CD4-positive, alpha-beta T cell treated with Interleukin-15 for 4 hours (primary cell): ENCODE results near the gene C1RL.
A peak's percentile ranks its signal among the peaks of the same experiment; 100 is the strongest.

Experiments used
- DNase-seq: peaks from one replicate; pipeline ENCODE4 v3.0.0-alpha.2; 2020; ENCODE audit warnings: low spot score

Gene C1RL, protein sequence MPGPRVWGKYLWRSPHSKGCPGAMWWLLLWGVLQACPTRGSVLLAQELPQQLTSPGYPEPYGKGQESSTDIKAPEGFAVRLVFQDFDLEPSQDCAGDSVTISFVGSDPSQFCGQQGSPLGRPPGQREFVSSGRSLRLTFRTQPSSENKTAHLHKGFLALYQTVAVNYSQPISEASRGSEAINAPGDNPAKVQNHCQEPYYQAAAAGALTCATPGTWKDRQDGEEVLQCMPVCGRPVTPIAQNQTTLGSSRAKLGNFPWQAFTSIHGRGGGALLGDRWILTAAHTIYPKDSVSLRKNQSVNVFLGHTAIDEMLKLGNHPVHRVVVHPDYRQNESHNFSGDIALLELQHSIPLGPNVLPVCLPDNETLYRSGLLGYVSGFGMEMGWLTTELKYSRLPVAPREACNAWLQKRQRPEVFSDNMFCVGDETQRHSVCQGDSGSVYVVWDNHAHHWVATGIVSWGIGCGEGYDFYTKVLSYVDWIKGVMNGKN

DNA sequence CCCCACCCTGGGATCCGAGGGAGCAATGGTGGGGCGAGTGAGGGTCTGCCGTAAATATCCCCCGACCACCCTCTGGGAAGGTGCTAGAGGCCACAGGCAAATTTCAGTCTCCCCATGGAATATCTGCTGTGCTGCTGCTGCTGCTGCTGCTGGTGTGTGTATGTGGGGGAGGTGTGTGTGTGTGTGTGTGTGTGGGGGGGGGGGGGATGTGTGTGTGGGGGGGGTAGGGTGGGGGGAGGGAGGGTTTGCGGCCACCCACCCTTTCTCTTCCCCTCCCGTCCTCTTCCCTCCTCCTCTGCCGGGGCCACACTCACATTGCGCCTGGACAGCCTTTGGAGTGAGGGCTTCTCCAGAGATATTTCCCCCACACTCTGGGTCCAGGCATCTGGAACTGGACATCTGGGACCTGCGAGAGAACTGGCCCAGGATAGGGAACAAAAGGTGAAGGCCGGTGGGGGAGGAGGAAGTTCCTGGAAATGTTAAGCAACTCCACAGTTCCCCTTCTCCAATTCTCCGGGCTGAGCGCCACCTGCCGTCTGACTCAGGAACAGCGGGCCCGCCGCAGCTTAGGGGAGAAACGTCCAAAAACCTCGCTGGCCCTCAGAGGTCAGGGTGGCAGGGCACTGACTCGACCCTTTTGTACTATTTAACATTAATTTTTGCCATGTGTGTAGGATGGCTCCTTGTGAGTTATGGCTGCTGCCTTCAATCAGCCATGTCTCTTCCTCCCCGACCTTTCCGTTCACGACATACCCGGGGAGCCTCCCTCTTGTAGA, at the start of gene C1RL:
Gene C1RL, minus strand, starts transcription at position 419 of the 776 bp plus-strand sequence. Its CDS starts 34 bp downstream, at position 385.
- DNase-seq, result peak; percentile 81

DNA sequence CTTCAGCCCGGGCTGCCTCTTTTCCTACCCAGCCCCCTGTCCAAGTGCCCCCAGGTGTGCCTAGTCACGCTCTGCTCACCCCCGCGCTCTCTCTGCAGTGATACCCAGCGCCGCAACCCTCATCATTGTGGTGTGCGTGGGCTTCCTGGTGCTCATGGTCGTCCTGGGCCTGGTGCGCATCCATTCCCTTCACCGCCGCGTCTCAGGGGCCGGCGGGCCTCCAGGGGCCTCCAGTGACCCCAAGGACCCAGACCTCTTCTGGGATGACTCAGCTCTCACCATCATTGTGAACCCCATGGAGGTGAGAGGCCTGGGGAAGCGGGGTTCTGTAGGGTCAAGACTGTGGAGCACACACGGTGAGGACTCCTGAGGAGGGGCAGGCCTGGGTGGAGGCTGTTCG, 48.4 kb upstream of the C1RL start:
- no peak for DNase-seq

DNA sequence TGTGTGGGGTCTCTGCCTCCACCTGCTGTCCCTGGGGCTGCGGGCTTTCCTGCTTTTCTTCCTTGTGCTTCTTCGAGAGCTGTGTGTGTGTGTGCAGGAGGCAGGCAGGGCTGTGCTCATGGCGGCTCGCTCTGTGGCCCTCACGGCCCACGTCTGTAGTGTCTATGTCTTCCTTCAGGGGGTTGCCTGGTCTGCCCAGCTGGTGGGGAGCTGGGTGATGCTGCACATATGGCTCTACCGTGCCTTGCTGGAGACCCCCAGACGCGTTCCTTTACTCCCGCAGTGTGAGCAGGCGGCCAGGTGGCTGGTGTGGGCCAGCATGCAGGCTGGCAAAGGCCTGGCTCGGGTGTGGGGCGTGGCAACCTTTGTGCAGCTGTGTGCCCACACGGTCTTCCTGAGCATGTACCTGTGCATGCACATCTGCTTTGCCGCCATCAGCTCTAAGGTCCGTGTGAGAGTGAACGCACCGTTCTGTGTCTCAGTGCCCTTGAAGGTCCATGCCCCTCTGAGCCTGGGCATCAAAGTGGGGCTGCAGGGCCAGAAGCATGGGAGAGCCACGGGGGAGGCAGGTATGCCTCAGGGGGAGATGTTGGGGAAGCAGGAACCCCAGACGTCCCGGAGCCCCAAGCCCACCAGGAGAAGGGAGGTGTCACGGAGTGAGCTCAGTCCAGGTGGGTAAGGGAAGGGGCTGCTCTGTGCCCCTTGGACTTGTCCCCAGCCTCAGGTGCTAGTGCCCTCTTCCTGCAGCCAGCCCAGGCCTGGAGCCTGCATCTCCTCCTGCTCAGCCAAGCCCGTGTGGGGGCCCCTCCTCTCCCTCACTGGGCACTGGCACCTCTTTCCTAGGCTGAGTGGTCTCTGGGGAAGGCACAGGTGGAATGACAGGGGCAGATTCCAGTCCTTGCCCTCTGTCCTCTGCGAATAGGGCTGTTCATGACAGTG, 47.5 kb upstream of the C1RL start:
- DNase-seq, result no peak

DNA sequence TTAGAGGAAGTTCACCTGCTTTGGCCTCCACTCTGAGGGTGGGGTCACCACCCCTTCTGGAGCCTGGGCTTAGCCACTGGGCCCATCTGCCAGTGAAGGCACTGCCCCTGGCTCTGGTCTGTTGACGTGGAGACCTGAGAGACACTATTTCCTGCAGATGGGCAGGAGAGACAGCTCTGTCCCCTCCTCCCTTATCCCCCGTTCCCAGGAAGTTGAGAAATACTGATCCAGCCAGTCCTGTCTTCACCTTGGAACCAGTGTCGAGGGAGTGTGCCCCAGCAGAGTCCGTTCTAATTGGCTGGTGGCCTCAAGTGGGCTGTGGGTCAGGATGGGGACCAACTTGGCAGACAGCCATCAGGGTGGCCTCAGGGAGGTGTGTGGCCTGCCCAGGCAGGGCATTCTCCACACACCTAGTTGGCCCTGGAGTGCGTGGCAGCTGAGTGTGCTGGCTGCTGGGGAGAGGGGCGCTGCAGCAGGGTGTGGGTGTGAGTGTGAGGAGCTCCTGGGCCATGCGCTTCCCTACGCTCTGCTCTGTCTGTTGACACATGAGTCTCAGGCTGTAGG, 46.5 kb upstream of the C1RL start:
- no peak for DNase-seq

DNA sequence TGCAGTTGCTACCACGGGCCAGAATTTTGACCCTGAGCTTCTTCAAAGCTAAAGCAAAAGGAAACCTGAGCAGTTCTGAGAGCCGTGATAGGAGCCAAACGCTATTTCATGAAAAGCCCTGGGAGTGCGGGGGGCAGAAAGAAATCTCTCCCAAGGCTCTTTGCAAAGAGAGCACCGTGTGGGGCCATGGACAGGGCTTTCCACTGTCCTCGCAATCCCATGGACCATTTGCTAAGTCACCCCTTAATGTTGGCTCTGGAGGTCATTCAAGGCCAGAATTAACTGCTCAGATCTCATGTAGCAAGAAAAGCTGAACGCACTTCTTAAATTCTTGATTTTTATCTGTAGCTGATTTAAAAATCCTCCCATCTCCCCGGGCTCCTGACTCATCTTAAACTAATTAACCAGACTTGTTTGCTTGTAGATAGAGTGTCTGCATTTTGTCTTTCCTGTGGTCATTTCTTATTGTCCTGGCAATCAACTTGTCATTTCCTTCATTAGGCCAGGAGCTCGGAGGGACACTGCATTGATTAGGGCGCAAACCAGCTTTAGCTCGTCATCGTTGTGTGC, 46.0 kb upstream of the C1RL start:
- no peak for DNase-seq

DNA sequence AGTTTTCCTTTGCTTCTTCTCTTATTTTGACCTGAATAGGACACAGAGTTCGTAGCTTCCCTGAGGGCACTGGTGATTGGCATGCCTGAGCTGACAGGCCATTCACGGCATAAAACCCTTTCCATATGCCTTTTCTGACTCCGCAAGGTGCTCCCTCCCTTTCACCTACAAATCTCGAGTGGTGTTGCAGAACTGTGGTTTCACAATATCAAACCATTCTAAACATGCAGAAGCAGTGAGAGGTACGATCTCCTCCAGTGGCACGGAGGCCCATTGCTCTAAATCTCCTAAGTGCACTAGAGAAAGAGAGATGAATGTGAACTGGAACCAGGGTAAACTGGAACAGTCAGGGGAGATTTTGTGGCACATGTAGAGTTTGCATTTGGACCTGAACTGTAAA, 45.0 kb upstream of the C1RL start:
- no peak for DNase-seq

DNA sequence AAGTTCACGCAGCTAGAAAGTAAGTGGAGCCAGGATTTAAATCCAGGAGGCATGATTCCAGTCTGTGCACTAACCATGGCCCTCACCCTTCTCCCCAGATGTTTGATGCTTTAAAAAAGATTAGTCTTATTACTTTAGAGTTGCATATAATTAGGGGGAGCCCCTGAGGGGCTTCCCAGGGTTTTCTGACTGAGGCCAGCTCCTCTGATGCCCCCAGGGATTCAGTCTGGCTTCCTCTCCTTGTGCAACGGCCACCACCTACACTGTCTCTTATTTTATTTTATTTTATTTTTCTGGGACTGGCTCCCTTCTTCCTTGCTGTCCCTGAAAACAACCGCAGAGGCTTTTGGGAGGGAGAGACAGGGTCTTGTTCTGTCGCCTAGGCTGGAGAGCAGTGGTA, 43.8 kb upstream of the C1RL start:
- no peak for DNase-seq

DNA sequence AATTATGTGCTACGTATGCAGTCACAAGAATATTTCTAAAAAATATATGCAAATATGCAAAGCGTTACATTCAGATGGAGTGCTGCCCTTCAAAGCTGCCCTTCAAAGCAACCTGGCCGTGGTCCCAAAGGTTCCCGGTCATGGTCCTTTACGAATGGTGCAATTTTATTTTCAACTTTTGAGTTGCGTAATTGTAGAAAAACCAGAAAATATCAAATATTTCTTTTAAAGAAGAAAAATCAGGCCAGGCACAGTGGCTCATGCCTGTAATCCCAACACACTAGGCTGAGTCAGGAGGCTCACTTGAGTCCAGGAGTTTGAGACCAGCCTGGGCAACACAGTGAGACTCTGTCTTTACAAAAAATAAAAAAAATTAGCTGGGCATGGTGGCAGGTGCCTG, 42.5 kb upstream of the C1RL start:
- DNase-seq, result no peak

DNA sequence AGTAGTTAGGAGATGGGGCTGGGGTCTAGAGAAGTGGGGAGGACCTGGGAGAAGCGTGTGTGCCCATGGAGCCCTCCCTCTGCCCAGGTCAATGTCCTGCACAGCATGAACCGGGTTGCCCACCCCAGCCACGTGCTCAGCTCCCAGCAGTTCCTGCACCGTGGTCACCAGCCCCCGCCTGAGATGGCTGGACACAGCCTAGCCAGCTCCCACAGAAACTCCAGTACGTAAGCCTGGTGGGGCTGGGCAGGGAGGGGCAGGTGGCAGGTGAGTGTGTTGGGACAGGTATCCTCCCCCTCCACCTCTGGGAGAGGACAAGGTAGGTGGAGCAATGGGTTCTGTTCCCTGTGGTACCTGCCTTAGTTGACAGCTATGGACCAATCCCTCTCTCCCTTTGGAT, 41.8 kb upstream of the C1RL start:
- DNase-seq, result no peak

DNA sequence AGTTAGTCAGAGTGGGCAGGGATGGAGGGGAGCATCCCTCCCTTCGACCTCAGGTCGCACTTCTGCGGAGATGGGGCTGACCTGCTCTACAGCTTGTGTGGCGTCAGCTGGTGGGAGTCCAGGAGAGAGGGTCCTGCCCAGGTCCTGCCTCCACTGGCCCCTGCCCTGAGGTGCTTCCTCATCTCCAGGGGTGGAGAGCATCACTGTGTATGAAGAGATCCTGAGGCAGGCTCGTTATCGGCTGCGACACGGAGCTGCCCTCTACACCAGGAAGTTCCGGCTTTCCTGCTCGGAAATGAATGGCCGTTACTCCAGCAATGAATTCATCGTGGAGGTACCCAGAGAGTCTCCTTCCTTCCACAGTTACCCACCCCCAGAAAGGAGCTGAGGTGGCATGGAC, 41.3 kb upstream of the C1RL start:
- DNase-seq, result no peak

DNA sequence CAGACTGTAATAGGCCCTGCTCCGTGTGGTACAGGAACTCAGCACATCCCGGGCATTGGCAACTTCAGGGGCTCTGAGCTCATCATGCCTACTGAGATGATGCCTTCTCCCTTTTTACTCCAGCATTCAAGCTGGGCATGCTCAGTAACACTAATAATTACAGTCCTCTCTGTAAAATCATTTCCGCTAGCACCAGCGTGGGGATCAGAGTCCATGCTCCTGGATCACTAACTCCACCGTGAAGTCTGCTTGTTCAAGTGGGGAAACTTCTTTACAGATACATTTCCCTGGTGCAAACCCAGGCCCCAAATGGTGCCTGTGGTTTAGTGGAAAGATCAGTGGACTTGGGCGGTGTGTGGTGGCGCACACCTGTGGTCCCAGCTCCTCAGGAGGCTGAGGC, 37.9 kb upstream of the C1RL start:
- no peak for DNase-seq

DNA sequence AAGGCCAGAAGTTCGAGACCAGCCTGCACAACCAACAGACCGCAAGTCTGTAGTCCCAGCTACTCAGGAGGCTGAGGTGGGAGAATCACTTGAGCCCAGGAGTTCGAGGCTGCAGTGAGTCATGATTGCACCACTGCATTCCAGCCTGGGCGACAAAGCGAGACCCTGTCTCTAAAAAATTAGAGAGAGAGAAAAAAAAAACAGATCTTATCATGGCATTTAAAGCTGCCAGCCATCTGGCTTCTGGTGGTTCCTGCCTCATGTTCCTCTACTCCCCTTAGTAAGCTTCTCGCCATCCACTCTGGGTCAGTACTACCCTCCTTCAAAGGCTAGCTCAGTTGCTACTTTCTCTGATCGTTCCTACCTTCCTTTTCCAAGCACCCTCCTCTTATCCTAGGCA, 37.2 kb upstream of the C1RL start:
- no peak for DNase-seq

DNA sequence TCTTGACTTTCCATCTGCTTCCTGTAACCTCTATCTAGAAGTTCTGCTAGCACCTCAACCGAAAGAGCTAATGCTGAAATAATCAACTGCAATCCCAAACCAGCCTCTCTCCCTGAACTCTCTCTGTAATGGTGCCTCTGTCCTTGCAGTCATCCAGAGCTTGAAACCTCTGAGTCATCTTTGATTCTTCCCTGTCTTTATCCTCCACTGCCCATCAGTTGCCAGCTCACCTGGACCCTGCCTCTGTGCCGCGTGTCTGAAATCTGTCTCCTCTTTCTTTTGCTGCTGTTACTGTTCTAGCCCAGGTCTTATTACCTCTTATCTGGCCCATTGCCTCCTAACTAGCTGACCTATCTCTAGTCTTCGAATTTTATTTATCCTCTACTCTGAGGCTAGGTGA, 36.7 kb upstream of the C1RL start:
- no peak for DNase-seq

DNA sequence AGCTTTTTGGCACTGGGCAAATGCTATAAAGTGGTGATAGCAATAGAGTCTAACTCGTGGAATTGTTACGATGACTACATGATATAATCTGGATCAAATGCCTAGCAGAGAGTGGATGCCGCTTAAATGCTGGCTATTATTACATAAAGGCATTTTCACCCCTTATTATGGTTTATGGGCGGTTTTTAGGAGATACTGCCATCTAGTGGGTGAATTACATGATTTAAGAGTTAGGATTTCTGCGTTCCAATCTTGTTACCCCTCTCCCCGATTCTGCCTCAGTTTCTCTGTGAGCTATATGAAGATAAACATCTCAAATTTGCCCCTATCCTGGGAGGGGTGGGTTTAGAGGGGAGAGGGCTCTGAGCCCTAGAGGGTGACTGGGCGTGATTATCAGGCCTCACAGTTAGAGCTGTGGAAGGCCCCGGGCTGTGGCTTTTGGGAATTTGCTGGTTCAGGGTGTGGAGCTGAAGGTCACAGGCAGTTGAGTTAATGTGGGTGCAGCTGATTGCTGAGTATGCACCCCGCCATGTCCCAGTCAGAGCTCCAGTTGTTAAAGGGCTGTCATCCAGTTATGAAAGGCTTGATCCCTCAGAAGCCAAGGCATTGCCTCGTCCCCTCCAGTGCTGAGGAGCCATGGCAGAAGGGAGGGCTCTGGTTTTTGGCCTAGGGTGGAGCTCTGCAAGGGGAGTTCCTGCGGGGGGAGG, 35.6 kb upstream of the C1RL start:
- DNase-seq, result peak; percentile 30

DNA sequence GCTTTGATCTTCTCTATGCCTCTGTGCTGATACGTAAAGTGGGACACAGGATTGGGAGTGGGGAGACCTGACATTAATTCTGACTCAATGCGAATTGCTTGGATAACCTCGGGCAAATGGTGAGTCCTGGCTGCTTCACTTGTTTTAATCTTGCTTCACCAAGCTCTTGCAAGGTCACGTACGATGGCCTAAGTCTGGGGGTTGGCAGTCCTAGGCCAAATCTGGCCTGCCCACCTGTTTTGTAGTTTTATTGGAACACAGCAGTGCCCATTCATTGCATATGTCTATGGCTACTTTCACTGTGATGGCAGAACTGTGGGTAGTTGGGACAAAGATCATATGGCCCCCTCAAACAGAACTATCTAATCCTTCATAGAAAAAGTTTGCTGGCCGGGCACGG, 34.5 kb upstream of the C1RL start:
- DNase-seq, result no peak

DNA sequence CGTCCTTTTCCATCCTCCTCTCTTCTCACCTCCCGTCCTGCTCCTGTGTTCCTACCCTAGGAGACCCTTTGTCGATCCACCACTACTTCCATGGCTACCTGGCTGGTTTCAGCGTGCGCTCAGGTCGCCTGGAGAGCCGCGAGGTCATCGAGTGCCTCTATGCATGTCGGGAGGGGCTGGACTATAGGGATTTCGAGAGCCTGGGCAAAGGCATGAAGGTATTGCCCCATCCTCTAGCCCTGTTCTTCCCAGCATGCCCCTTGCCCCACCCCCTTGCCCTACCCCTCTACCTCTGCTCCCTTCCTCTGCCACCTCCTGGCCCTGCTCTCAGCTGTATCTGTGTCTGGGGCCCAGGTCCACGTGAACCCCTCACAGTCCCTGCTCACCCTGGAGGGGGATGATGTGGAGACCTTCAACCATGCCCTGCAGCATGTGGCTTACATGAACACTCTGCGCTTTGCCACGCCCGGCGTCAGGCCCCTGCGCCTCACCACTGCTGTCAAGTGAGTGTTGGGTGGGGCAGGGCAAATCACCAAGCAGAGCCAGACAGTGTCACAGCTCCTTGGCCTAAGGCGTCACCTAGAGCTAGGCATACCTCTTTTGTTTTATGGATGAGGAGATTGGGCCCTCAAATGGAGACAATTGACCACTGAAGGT, 33.9 kb upstream of the C1RL start:
- no peak for DNase-seq

DNA sequence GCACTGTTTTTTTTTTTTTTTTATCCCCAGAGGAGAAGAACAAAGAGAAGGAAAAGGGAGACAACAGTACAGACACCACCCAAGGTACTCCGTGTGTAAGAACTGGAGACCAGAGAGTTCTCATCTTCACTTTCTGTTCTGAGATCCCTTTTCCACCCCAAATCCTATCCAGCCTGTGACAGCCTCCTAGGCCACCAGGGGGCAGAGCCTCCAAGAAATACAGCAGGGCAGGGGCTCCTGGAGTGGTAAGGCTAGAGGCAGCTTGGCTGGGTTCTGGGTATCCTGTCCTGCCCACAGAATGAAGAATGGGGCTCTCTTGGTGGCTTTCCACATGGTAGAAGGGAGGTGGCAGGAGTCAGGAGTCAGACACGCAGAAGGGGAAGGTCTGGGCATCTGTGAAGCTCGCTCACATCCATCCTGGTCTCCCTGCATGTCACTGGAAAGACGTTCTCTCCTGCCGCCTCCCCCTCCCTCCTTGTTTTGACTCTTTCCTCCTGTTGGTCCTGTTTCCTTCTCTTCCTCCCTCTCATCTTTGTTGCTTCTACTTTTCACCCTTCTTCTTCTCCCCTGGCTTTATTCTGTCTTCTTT, 33.1 kb upstream of the C1RL start:
- DNase-seq, result peak; percentile 51

DNA sequence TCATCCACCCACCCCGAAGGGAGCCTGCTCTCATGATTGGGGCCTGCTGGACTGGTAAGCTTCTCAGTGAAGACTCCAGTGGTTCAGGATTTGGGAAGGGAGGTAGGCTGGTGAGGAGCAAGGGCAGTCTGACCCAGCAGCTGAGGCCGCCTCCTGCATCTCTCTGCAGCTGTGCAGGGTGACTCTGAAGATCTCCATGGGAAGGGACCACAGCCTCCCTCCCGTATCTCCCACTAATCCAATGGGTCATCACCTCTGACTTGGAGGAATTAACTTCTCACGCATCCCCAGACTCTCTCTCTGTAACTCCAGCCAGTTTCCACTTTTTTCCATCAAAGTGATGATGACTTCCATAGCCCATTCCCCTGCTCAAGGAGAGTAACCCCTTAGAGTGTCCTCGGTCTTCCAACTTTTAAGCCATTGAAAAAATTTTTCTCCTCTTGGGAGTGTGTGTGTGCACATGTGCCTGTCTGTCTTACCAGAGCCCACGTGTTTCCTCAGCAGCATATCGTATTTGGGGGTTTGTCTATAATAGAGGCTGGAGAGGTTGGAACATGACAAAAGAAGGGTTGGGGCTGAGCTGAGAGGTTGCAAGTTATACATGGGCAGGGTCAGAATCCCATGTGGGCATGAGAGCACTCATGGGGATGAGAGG, 32.5 kb upstream of the C1RL start:
- no peak for DNase-seq

DNA sequence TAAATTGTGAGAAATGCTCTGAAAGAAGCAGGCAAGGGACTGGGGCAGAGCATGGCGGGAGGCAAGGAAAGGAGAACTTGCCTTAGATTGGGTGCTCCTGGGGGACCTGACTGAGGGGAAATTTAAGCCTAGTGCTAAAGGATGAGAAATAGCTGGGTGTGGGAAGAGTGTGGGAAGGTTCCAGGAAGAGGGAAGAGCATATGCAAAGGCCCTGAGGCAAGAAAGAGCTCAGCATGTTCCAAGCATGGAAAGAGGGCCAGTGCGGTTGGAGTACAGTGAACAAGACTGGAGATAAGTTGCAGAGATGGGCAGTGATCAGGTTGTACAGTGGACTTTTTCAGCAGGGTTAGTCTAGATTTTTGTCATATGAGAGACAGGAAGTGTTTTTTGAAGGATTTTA, 30.2 kb upstream of the C1RL start:
- no peak for DNase-seq
